HepG2 (cell line): ENCODE measurements around the gene CCDC7. TPM values are rescaled to one million over a fixed set of nuclear protein-coding genes. Genes with fewer than 3 reads are reported as not detected.

Experiments
- BRD4 ChIP-seq: sonication (generic); formaldehyde crosslinking; IDR thresholded peaks from 2 replicates; pipeline ENCODE4 v1.4.0; 2020; ENCODE audit warnings: missing genetic modification reagents
- DNMT1 ChIP-seq: sonication (generic); formaldehyde crosslinking; IDR thresholded peaks from 2 replicates; pipeline ENCODE4 v1.5.1; 2020; ENCODE audit warnings: mild to moderate bottlenecking, missing genetic modification reagents
- EEA1 ChIP-seq: sonication (generic); formaldehyde crosslinking; IDR thresholded peaks from 2 replicates; pipeline ENCODE4 v1.5.1; 2020; ENCODE audit warnings: mild to moderate bottlenecking, missing genetic modification reagents, borderline replicate concordance
- ELF4 ChIP-seq: sonication (generic); formaldehyde crosslinking; IDR thresholded peaks from 2 replicates; pipeline ENCODE4 v1.5.0; 2020; ENCODE audit warnings: missing genetic modification reagents, mild to moderate bottlenecking, moderate library complexity, borderline replicate concordance
- HMG20A ChIP-seq: IDR thresholded peaks from 2 replicates; pipeline ENCODE4 v1.6.1; 2016; ENCODE audit warnings: borderline replicate concordance
- HOXA7 ChIP-seq: sonication (generic); formaldehyde crosslinking; IDR thresholded peaks from 2 replicates; pipeline ENCODE4 v1.8.1; 2022; ENCODE audit warnings: mild to moderate bottlenecking, missing genetic modification reagents, moderate library complexity
- MYC ChIP-seq: sonication (generic); formaldehyde crosslinking; IDR thresholded peaks from 2 replicates; pipeline ENCODE4 v1.9.0; 2021; ENCODE audit warnings: missing genetic modification reagents, borderline replicate concordance
- RFXAP ChIP-seq: sonication (generic); formaldehyde crosslinking; IDR thresholded peaks from 2 replicates; pipeline ENCODE4 v1.4.0; 2020; ENCODE audit warnings: missing genetic modification reagents, borderline replicate concordance
- RNF2 ChIP-seq: fragments of 450-650 bp; conservative IDR thresholded peaks from 2 replicates; pipeline ENCODE4 v1.6.1; 2016; ENCODE audit warnings: low read depth
- SNAPC2 ChIP-seq: sonication (generic); formaldehyde crosslinking; IDR thresholded peaks from 2 replicates; pipeline ENCODE4 v1.8.1; 2022; ENCODE audit warnings: mild to moderate bottlenecking, missing genetic modification reagents
- SP5 ChIP-seq: IDR thresholded peaks from 2 replicates; pipeline ENCODE4 v1.6.1; 2016; ENCODE audit warnings: low read depth, borderline replicate concordance
- ZNF253 ChIP-seq: sonication (generic); formaldehyde crosslinking; IDR thresholded peaks from 2 replicates; pipeline ENCODE4 v1.8.0; 2022; ENCODE audit warnings: mild to moderate bottlenecking, missing genetic modification reagents, borderline replicate concordance
- ZNF329 ChIP-seq: sonication (generic); formaldehyde crosslinking; IDR thresholded peaks from 2 replicates; pipeline ENCODE4 v1.9.0; 2021; ENCODE audit warnings: low read depth, mild to moderate bottlenecking, missing genetic modification reagents
- ZNF614 ChIP-seq: IDR thresholded peaks from 2 replicates; pipeline ENCODE4 v1.6.1; 2018; ENCODE audit warnings: missing biosample characterization, missing genetic modification reagents, inconsistent platforms, borderline replicate concordance
- ZNF670 ChIP-seq: sonication (generic); formaldehyde crosslinking; IDR thresholded peaks from 2 replicates; pipeline ENCODE4 v1.8.0; 2022; ENCODE audit warnings: mild to moderate bottlenecking, missing genetic modification reagents, borderline replicate concordance
- ZNF749 ChIP-seq: sonication (generic); formaldehyde crosslinking; IDR thresholded peaks from 2 replicates; pipeline ENCODE4 v1.8.0; 2022; ENCODE audit warnings: mild to moderate bottlenecking, missing genetic modification reagents, moderate library complexity, borderline replicate concordance
- ZNF766 ChIP-seq: sonication (generic); formaldehyde crosslinking; IDR thresholded peaks from 2 replicates; pipeline ENCODE4 v1.5.0; 2020; ENCODE audit warnings: missing genetic modification reagents, borderline replicate concordance
- polyA plus RNA-seq, 8 experiments: library from polyadenylated mRNA; depleted of rRNA in 3 of 8; stranded (reverse) in 7 of 8; unstranded in 1 of 8; fragments of >200 nt; fragmentation: Illumina TruSeq in 4 of 8; extraction: Trizol in 4 of 8; gene quantifications; 2 replicates each; pipeline versions ENCODE4 v1.2.1 to v1.2.3, GENCODE V29; 2011 to 2016; ENCODE audit warnings: low read depth in 4 of 8, missing spikeins in 1 of 8, mixed read lengths in 1 of 8; ENCODE audit not compliant: insufficient read depth in 1 of 8
- total RNA-seq, 5 experiments: library from RNA; depleted of rRNA; stranded (reverse); fragments of >200 nt; fragmentation: Illumina TruSeq; extraction: Trizol; gene quantifications; 2 replicates each; pipeline ENCODE4 v1.2.3, GENCODE V29; 2016; ENCODE audit warnings: low read depth in 1 of 5
- TF ChIP-seq, protein P1 (sequence below): IDR thresholded peaks from 2 replicates; pipeline ENCODE4 v1.4.0; 2020; ENCODE audit warnings: mild to moderate bottlenecking, missing genetic modification reagents
- TF ChIP-seq, protein P2 (sequence below): sonication (generic); formaldehyde crosslinking; IDR thresholded peaks from 2 replicates; pipeline ENCODE4 v1.8.1; 2022; ENCODE audit warnings: mild to moderate bottlenecking, missing genetic modification reagents
- TF ChIP-seq, protein P3 (sequence below): sonication (generic); formaldehyde crosslinking; IDR thresholded peaks from 2 replicates; pipeline ENCODE4 v1.5.0; 2020; ENCODE audit warnings: mild to moderate bottlenecking, missing genetic modification reagents
- TF ChIP-seq, protein P4 (sequence below): sonication (generic); formaldehyde crosslinking; conservative IDR thresholded peaks from 2 replicates; pipeline ENCODE4 v1.4.0; 2020; ENCODE audit warnings: missing genetic modification reagents

CCDC7 gene
- total and polyA plus RNA-seq, 2 of the 13 experiments (the other 11 are each of a cell fraction or from before 2014, with no cell fraction given) = 0.40 to 1.8 TPM

DNA sequence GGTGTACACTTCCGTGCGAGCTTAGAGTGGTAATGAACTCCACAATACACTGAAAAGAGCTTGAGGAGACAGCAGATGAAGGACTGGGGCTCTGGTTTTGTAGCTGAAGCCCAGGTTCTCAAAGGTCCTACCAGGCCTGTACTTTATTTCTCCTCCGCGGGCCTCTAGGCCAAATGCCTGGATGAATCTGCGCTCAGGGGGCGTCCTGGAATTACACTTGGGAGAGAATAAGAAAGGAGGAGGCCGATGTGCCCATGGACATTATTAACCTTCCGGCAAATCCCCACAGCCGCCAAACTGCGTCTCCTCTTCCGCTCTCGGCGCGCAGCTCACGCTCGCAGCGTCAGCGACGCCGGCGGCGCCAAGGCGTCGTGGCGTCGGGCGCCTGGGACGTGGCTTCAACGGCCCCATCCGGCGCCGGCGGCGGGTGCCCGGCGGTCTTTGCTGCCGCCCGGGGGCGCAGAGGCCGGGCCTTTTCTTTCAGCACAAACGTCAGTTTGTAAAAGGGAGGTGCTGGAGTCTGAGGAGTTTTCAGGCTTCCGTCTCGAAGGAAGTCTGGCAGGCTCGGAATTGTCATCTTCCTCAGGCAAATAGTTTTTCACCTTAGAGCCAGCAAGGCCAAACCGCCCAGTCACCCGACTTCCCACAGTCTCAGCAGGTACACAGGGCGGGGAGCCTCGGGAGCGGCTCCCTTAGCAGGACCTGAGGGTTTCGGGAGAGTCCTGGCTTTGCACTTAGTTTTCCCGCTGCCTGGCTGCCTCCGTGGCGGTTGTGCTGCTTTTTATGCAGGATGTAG, at the start of gene CCDC7 (continued):
- TF ChIP-seq HOXA7 (CRISPR knock-in tag) = no peak
- TF ChIP-seq ZNF329 (CRISPR knock-in tag) = 0 out of 2 replicates have a peak, but pooled peaks have one; percentile 73
- TF ChIP-seq ZNF670 (CRISPR knock-in tag) = 0 out of 2 replicates have a peak, but pooled peaks have one; percentile 23
- TF ChIP-seq, protein P1, sequence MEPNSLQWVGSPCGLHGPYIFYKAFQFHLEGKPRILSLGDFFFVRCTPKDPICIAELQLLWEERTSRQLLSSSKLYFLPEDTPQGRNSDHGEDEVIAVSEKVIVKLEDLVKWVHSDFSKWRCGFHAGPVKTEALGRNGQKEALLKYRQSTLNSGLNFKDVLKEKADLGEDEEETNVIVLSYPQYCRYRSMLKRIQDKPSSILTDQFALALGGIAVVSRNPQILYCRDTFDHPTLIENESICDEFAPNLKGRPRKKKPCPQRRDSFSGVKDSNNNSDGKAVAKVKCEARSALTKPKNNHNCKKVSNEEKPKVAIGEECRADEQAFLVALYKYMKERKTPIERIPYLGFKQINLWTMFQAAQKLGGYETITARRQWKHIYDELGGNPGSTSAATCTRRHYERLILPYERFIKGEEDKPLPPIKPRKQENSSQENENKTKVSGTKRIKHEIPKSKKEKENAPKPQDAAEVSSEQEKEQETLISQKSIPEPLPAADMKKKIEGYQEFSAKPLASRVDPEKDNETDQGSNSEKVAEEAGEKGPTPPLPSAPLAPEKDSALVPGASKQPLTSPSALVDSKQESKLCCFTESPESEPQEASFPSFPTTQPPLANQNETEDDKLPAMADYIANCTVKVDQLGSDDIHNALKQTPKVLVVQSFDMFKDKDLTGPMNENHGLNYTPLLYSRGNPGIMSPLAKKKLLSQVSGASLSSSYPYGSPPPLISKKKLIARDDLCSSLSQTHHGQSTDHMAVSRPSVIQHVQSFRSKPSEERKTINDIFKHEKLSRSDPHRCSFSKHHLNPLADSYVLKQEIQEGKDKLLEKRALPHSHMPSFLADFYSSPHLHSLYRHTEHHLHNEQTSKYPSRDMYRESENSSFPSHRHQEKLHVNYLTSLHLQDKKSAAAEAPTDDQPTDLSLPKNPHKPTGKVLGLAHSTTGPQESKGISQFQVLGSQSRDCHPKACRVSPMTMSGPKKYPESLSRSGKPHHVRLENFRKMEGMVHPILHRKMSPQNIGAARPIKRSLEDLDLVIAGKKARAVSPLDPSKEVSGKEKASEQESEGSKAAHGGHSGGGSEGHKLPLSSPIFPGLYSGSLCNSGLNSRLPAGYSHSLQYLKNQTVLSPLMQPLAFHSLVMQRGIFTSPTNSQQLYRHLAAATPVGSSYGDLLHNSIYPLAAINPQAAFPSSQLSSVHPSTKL = no peak
- no peak for TF ChIP-seq EEA1 (CRISPR knock-in tag)
- TF ChIP-seq, protein P2, sequence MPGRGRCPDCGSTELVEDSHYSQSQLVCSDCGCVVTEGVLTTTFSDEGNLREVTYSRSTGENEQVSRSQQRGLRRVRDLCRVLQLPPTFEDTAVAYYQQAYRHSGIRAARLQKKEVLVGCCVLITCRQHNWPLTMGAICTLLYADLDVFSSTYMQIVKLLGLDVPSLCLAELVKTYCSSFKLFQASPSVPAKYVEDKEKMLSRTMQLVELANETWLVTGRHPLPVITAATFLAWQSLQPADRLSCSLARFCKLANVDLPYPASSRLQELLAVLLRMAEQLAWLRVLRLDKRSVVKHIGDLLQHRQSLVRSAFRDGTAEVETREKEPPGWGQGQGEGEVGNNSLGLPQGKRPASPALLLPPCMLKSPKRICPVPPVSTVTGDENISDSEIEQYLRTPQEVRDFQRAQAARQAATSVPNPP (CRISPR knock-in tag) = peak; percentile 78; the same call in 1 of the 2 replicates
- peak; percentile 83; the same call in 1 of the 2 replicates for TF ChIP-seq ZNF766 (CRISPR knock-in tag)
- TF ChIP-seq HMG20A (CRISPR knock-in tag) = no peak
- TF ChIP-seq ZNF253 (CRISPR knock-in tag) = no peak
- TF ChIP-seq, protein P3, sequence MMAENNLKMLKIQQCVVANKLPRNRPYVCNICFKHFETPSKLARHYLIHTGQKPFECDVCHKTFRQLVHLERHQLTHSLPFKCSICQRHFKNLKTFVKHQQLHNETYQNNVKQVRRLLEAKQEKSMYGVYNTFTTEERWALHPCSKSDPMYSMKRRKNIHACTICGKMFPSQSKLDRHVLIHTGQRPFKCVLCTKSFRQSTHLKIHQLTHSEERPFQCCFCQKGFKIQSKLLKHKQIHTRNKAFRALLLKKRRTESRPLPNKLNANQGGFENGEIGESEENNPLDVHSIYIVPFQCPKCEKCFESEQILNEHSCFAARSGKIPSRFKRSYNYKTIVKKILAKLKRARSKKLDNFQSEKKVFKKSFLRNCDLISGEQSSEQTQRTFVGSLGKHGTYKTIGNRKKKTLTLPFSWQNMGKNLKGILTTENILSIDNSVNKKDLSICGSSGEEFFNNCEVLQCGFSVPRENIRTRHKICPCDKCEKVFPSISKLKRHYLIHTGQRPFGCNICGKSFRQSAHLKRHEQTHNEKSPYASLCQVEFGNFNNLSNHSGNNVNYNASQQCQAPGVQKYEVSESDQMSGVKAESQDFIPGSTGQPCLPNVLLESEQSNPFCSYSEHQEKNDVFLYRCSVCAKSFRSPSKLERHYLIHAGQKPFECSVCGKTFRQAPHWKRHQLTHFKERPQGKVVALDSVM (CRISPR knock-in tag) = peak; percentile 64
- TF ChIP-seq, protein P4, sequence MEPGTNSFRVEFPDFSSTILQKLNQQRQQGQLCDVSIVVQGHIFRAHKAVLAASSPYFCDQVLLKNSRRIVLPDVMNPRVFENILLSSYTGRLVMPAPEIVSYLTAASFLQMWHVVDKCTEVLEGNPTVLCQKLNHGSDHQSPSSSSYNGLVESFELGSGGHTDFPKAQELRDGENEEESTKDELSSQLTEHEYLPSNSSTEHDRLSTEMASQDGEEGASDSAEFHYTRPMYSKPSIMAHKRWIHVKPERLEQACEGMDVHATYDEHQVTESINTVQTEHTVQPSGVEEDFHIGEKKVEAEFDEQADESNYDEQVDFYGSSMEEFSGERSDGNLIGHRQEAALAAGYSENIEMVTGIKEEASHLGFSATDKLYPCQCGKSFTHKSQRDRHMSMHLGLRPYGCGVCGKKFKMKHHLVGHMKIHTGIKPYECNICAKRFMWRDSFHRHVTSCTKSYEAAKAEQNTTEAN (CRISPR knock-in tag) = 0 out of 2 replicates have a peak, but pooled peaks have one; percentile 33
- TF ChIP-seq SNAPC2 (CRISPR knock-in tag) = 0 out of 2 replicates have a peak, but pooled peaks have one; percentile 35
- peak; percentile 58; the same call in 1 of the 2 replicates for TF ChIP-seq MYC
- 0 out of 2 replicates have a peak, but pooled peaks have one; percentile 63 for TF ChIP-seq RNF2
- TF ChIP-seq SP5 = no peak
- no peak for TF ChIP-seq DNMT1
- TF ChIP-seq ZNF614 (CRISPR knock-in tag) = peak; percentile 30; the same call in 1 of the 2 replicates
- no peak for TF ChIP-seq ZNF749 (CRISPR knock-in tag)
- TF ChIP-seq ELF4 (CRISPR knock-in tag) = no peak
- peak; percentile 89; the same call in 1 of the 2 replicates for TF ChIP-seq RFXAP
- peak; percentile 72 for TF ChIP-seq BRD4
